ENCODE data around the gene SPN. TPM values are rescaled to one million over a fixed set of nuclear protein-coding genes. Genes with fewer than 3 reads are reported as not detected.

Gene SPN
- total and polyA plus RNA-seq, 2 experiments from 2014 or later = not detected

GRCh38 chr16:29675811-29676643 is 13.0 kb downstream of the SPN start:
- H3F3A ChIP-seq (ENCODE audit: insufficient read depth) = no peaks in the 10 kb centered on the region
- H3K79me2 ChIP-seq (ENCODE audit: insufficient read depth) = no peaks in the 10 kb centered on the region
- WGBS, 2 experiments (ENCODE audit: low coverage in 1 of 2, low lambda C conversion rate in 2 of 2, missing lambda C conversion rate in 2 of 2) = 47 to 53% methylated on average over 3 of the region's 3 CpGs
- TF ChIP-seq EZH2 (IDR thresholded peaks at IDR 0.05; ENCODE audit: insufficient read depth, poor library complexity, severe bottlenecking) (no peak), EZH2phosphoT487 (IDR thresholded peaks at IDR 0.05; ENCODE audit: insufficient read depth, low read depth) (no peak)
- no peak overlapping the region for H3K4me3 ChIP-seq
- H3K36me3 ChIP-seq (ENCODE audit: low read depth) = no peaks in the 10 kb centered on the region
- no peak overlapping the region for H3K4me2 ChIP-seq (ENCODE audit: unreplicated experiment)
- H2AFZ ChIP-seq = no peak overlapping the region
- H3K9me3 ChIP-seq (ENCODE audit: low read depth) = no peaks in the 10 kb centered on the region
- H3K9ac ChIP-seq = no peak overlapping the region
- no peaks in the 10 kb centered on the region for H3K9me2 ChIP-seq (ENCODE audit: insufficient read depth)
- H4K20me1 ChIP-seq (ENCODE audit: insufficient read depth) = no peaks in the 10 kb centered on the region
- DNase-seq = peak; percentile 30
- in situ Hi-C loops (cut with MboI) = no loop called here
- H3K27me3 ChIP-seq (replicated peaks; ENCODE audit: insufficient read depth) = no peaks in the 10 kb centered on the region
- H3K4me1 ChIP-seq (ENCODE audit: insufficient read depth) = no peaks in the 10 kb centered on the region
- H3K27ac ChIP-seq = no peak overlapping the region

GRCh38 chr16:29676989-29677785 is 14.1 kb downstream of the SPN start:
- no peak overlapping the region for H3K27ac ChIP-seq
- in situ Hi-C loops (cut with MboI) = no loop called here
- H3F3A ChIP-seq (ENCODE audit: insufficient read depth) = no peaks in the 10 kb centered on the region
- H3K79me2 ChIP-seq (ENCODE audit: insufficient read depth) = no peaks in the 10 kb centered on the region
- H3K27me3 ChIP-seq (replicated peaks; ENCODE audit: insufficient read depth) = no peaks in the 10 kb centered on the region
- no peak overlapping the region for H3K4me2 ChIP-seq (ENCODE audit: unreplicated experiment)
- H3K9me3 ChIP-seq (ENCODE audit: low read depth) = no peaks in the 10 kb centered on the region
- DNase-seq = no peak
- H3K9me2 ChIP-seq (ENCODE audit: insufficient read depth) = no peaks in the 10 kb centered on the region
- H2AFZ ChIP-seq = no peak overlapping the region
- H3K4me1 ChIP-seq (ENCODE audit: insufficient read depth) = no peaks in the 10 kb centered on the region
- H4K20me1 ChIP-seq (ENCODE audit: insufficient read depth) = no peaks in the 10 kb centered on the region
- no peak overlapping the region for H3K9ac ChIP-seq
- H3K4me3 ChIP-seq = no peak overlapping the region
- TF ChIP-seq EZH2phosphoT487 (IDR thresholded peaks at IDR 0.05; ENCODE audit: insufficient read depth, low read depth) = no peak
- TF ChIP-seq EZH2 (IDR thresholded peaks at IDR 0.05; ENCODE audit: insufficient read depth, poor library complexity, severe bottlenecking) = no peak
- whole genome bisulfite sequencing, 2 experiments (ENCODE audit: low coverage in 1 of 2, low lambda C conversion rate in 2 of 2, missing lambda C conversion rate in 2 of 2) = 93 to 95% methylated on average over 20 to 23 of the region's 23 CpGs
- no peaks in the 10 kb centered on the region for H3K36me3 ChIP-seq (ENCODE audit: low read depth)

GRCh38 chr16:29678691-29679267 is 15.7 kb downstream of the SPN start, which contains the start of gene QPRT:
Gene QPRT, plus strand, starts transcription at chr16:29679180. Its CDS starts 18 bp downstream, at chr16:29679198.
- Histone ChIP-seq H3F3A (ENCODE audit: insufficient read depth) (no peaks in the 10 kb centered on the region), H3K4me2 (ENCODE audit: unreplicated experiment) (no peak within 1 kb of the TSS), H3K9me3 (ENCODE audit: low read depth) (no peaks in the 10 kb centered on the region), H3K36me3 (ENCODE audit: low read depth) (no peaks in the 10 kb centered on the region), H3K79me2 (ENCODE audit: insufficient read depth) (no peaks in the 10 kb centered on the region), H3K27me3 (replicated peaks; ENCODE audit: insufficient read depth) (no peaks in the 10 kb centered on the region), H2AFZ (peak within 1 kb of the TSS; percentile 44), H3K4me1 (ENCODE audit: insufficient read depth) (no peaks in the 10 kb centered on the region), H3K9ac (no peak within 1 kb of the TSS), H3K9me2 (ENCODE audit: insufficient read depth) (no peaks in the 10 kb centered on the region), H4K20me1 (ENCODE audit: insufficient read depth) (no peaks in the 10 kb centered on the region), H3K27ac (no peak within 1 kb of the TSS), H3K4me3 (no peak within 1 kb of the TSS)
- DNase-seq = no peak
- TF ChIP-seq EZH2 (IDR thresholded peaks at IDR 0.05; ENCODE audit: insufficient read depth, poor library complexity, severe bottlenecking) = no peak
- no peak for TF ChIP-seq EZH2phosphoT487 (IDR thresholded peaks at IDR 0.05; ENCODE audit: insufficient read depth, low read depth)
- WGBS, 2 experiments (ENCODE audit: low coverage in 1 of 2, low lambda C conversion rate in 2 of 2, missing lambda C conversion rate in 2 of 2) = 54 to 70% methylated on average over 5 of the region's 5 CpGs
- in situ Hi-C loops (cut with MboI) = no loop called here

- no peaks in the 10 kb centered on the region for H3K9me3 ChIP-seq (ENCODE audit: low read depth)
- no peaks in the 10 kb centered on the region for H3K36me3 ChIP-seq (ENCODE audit: low read depth)
- H3K4me2 ChIP-seq (ENCODE audit: unreplicated experiment) = no peak overlapping the region
- TF ChIP-seq EZH2phosphoT487 (IDR thresholded peaks at IDR 0.05; ENCODE audit: insufficient read depth, low read depth) (no peak), EZH2 (IDR thresholded peaks at IDR 0.05; ENCODE audit: insufficient read depth, poor library complexity, severe bottlenecking) (no peak)
- H3K27ac ChIP-seq = no peak overlapping the region
- in situ Hi-C loops (cut with MboI) = no loop called here
- no peaks in the 10 kb centered on the region for H3K27me3 ChIP-seq (replicated peaks; ENCODE audit: insufficient read depth)
- no peaks in the 10 kb centered on the region for H3K9me2 ChIP-seq (ENCODE audit: insufficient read depth)
- 55 to 57% methylated on average over 10 of the region's 10 CpGs for WGBS, 2 experiments (ENCODE audit: low coverage in 1 of 2, low lambda C conversion rate in 2 of 2, missing lambda C conversion rate in 2 of 2)
- H3K4me1 ChIP-seq (ENCODE audit: insufficient read depth) = no peaks in the 10 kb centered on the region
- DNase-seq = no peak
- H3F3A ChIP-seq (ENCODE audit: insufficient read depth) = no peaks in the 10 kb centered on the region
- H3K79me2 ChIP-seq (ENCODE audit: insufficient read depth) = no peaks in the 10 kb centered on the region
- no peak overlapping the region for H3K9ac ChIP-seq
- no peaks in the 10 kb centered on the region for H4K20me1 ChIP-seq (ENCODE audit: insufficient read depth)
- no peak overlapping the region for H2AFZ ChIP-seq
- H3K4me3 ChIP-seq = no peak overlapping the region
These were observed 17.1 kb downstream of the SPN start for GRCh38 chr16:29680180-29680598.
